H9 (cell line): ENCODE data around the gene NNT. TPM values are rescaled to one million over a fixed set of nuclear protein-coding genes. Genes with fewer than 3 reads are reported as not detected.

Experiments used
- DNase-seq: peaks from one replicate; pipeline ENCODE4 v3.0.0-alpha.2; 2017
- H2AFZ ChIP-seq: one replicate; pipeline ENCODE4 v1.6.1; 2013; ENCODE audit warnings: mild to moderate bottlenecking, low read length, control low read depth, moderate library complexity
- H2AK5ac ChIP-seq: 2 replicates; pipeline ENCODE4 v1.6.1; 2013; ENCODE audit warnings: low read length, control low read depth, mixed read lengths; ENCODE audit not compliant: insufficient read length
- H2BK120ac ChIP-seq: one replicate; pipeline ENCODE4 v1.6.1; 2013; ENCODE audit warnings: low read depth, mild to moderate bottlenecking, low read length, control low read depth, inconsistent platforms; ENCODE audit not compliant: poor library complexity, severe bottlenecking
- H2BK12ac ChIP-seq: 2 replicates; pipeline ENCODE4 v1.6.1; 2013; ENCODE audit warnings: low read length, control low read depth, mixed read lengths, low read depth; ENCODE audit not compliant: insufficient read length
- H2BK15ac ChIP-seq: 2 replicates; pipeline ENCODE4 v1.6.1; 2013; ENCODE audit warnings: low read depth, low read length, control low read depth
- H2BK20ac ChIP-seq: one replicate; pipeline ENCODE4 v1.6.1; 2013; ENCODE audit warnings: low read depth, mild to moderate bottlenecking, low read length, control low read depth, inconsistent platforms; ENCODE audit not compliant: poor library complexity, severe bottlenecking
- H2BK5ac ChIP-seq: 2 replicates; pipeline ENCODE4 v1.6.1; 2013; ENCODE audit warnings: low read length, control low read depth, mixed read lengths; ENCODE audit not compliant: insufficient read length
- H3K14ac ChIP-seq: 2 replicates; pipeline ENCODE4 v1.6.1; 2013; ENCODE audit warnings: low read length, control low read depth; ENCODE audit not compliant: insufficient read depth
- H3K18ac ChIP-seq: 2 replicates; pipeline ENCODE4 v1.6.1; 2013; ENCODE audit warnings: low read depth, mild to moderate bottlenecking, mixed read lengths, low read length, control low read depth; ENCODE audit not compliant: insufficient read length
- H3K23ac ChIP-seq: 2 replicates; pipeline ENCODE4 v1.6.1; 2013; ENCODE audit warnings: low read length, control low read depth, mixed read lengths, low read depth; ENCODE audit not compliant: insufficient read length
- H3K23me2 ChIP-seq: 2 replicates; pipeline ENCODE4 v1.6.1; 2013; ENCODE audit warnings: low read depth, mild to moderate bottlenecking, mixed read lengths, low read length, control low read depth; ENCODE audit not compliant: insufficient read length, poor library complexity, severe bottlenecking
- H3K27ac ChIP-seq: 2 replicates; pipeline ENCODE4 v1.5.1; 2013; ENCODE audit warnings: low read length, control low read depth, mixed read lengths, low read depth; ENCODE audit not compliant: insufficient read length
- H3K27me3 ChIP-seq: 2 replicates; pipeline ENCODE4 v1.6.1; 2013; ENCODE audit warnings: low read length, control low read depth, inconsistent platforms; ENCODE audit not compliant: insufficient read depth
- H3K4ac ChIP-seq: 2 replicates; pipeline ENCODE4 v1.6.1; 2013; ENCODE audit warnings: low read depth, mild to moderate bottlenecking, control low read depth, inconsistent platforms, low read length, moderate library complexity
- H3K4me1 ChIP-seq: 2 replicates; pipeline ENCODE4 v1.6.1; 2013; ENCODE audit warnings: low read length, control low read depth, inconsistent platforms; ENCODE audit not compliant: insufficient read depth
- H3K4me2 ChIP-seq: 2 replicates; pipeline ENCODE4 v1.6.1; 2013; ENCODE audit warnings: low read length, control low read depth, mixed read lengths; ENCODE audit not compliant: insufficient read length, insufficient read depth
- H3K56ac ChIP-seq: 2 replicates; pipeline ENCODE4 v1.6.1; 2013; ENCODE audit warnings: low read depth, mild to moderate bottlenecking, mixed read lengths, low read length, control low read depth; ENCODE audit not compliant: insufficient read length
- H3K79me1 ChIP-seq: 2 replicates; pipeline ENCODE4 v1.6.1; 2013; ENCODE audit warnings: low read depth, mild to moderate bottlenecking, moderate library complexity, low read length, control low read depth, inconsistent platforms; ENCODE audit not compliant: insufficient read depth, poor library complexity, severe bottlenecking
- H3K79me2 ChIP-seq: 2 replicates; pipeline ENCODE4 v1.6.1; 2013; ENCODE audit warnings: low read length, control low read depth, inconsistent platforms; ENCODE audit not compliant: insufficient read depth
- H3K9ac ChIP-seq: 2 replicates; pipeline ENCODE4 v1.6.1; 2013; ENCODE audit warnings: low read length, control low read depth, mixed read lengths; ENCODE audit not compliant: insufficient read length; ENCODE audit errors: extremely low read depth
- H3K9me3 ChIP-seq: one replicate; pipeline ENCODE4 v1.6.1; 2013; ENCODE audit warnings: low read depth, low read length, inconsistent platforms; ENCODE audit not compliant: control insufficient read depth
- H3T11ph ChIP-seq: one replicate; pipeline ENCODE4 v1.6.1; 2013; ENCODE audit warnings: mild to moderate bottlenecking, low read length, control low read depth, inconsistent platforms
- H4K20me1 ChIP-seq: one replicate; pipeline ENCODE4 v1.6.1; 2013; ENCODE audit not compliant: control insufficient read depth, insufficient read length, insufficient read depth
- H4K5ac ChIP-seq: 2 replicates; pipeline ENCODE4 v1.6.1; 2013; ENCODE audit warnings: low read depth, mild to moderate bottlenecking, mixed read lengths, low read length, control low read depth; ENCODE audit not compliant: insufficient read length
- H4K8ac ChIP-seq: replicated peaks from 2 replicates; pipeline ENCODE4 v1.6.1; 2013; ENCODE audit warnings: low read length, control low read depth, mixed read lengths, low read depth; ENCODE audit not compliant: insufficient read length
- H4K91ac ChIP-seq: 2 replicates; pipeline ENCODE4 v1.6.1; 2013; ENCODE audit warnings: low read depth, mild to moderate bottlenecking, moderate library complexity, mixed read lengths, low read length, control low read depth; ENCODE audit not compliant: insufficient read length
- H3K27ac Mint-ChIP-seq, 3 experiments: 2 replicates in 2 of 3; 3 replicates in 1 of 3; pipeline ENCODE4 v1.8.0; 2020 to 2021; ENCODE audit warnings: mixed read lengths in 3 of 3, mild to moderate bottlenecking in 1 of 3, moderate library complexity in 1 of 3
- H3K27me3 Mint-ChIP-seq: 2 replicates; pipeline ENCODE4 v1.8.0; 2021; ENCODE audit warnings: low read depth, mild to moderate bottlenecking, moderate library complexity, mixed read lengths
- H3K36me3 Mint-ChIP-seq, 3 experiments: 2 replicates in 2 of 3; 3 replicates in 1 of 3; pipeline ENCODE4 v1.8.0; 2020 to 2021; ENCODE audit warnings: low read depth in 3 of 3, mixed read lengths in 3 of 3; ENCODE audit not compliant: insufficient read depth in 1 of 3
- H3K4me1 Mint-ChIP-seq, 2 experiments: 2 replicates each; pipeline ENCODE4 v1.8.0; 2020; ENCODE audit warnings: mixed read lengths in 2 of 2
- H3K4me3 Mint-ChIP-seq, 2 experiments: 2 replicates in 1 of 2; 3 replicates in 1 of 2; pipeline ENCODE4 v1.8.0; 2020 to 2021; ENCODE audit warnings: mild to moderate bottlenecking in 2 of 2, mixed read lengths in 2 of 2, moderate library complexity in 1 of 2
- H3K9me3 Mint-ChIP-seq, 2 experiments: 2 replicates in 1 of 2; 3 replicates in 1 of 2; pipeline ENCODE4 v1.8.0; 2020; ENCODE audit warnings: mild to moderate bottlenecking in 2 of 2, mixed read lengths in 2 of 2, moderate library complexity in 1 of 2
- WGBS: extraction: QIAGEN DNeasy Blood & Tissue Kit; methylation state at CpG from one replicate; pipeline ENCODE4 v1.1.7; 2013; ENCODE audit warnings: missing lambda C conversion rate, low lambda C conversion rate, mixed read lengths; ENCODE audit not compliant: insufficient read length; ENCODE audit errors: extremely low coverage; 5-methylcytosine and 5-hydroxymethylcytosine counted together
- total RNA-seq: library from RNA; stranded (reverse); gene quantifications from 2 replicates; pipeline ENCODE4 v1.2.1, GENCODE V29; 2021
- TF ChIP-seq, protein P1 (sequence below): fragments of 200-600 bp; sonication (generic); conservative IDR thresholded peaks from 3 replicates; pipeline ENCODE4 v1.8.0; 2021; ENCODE audit warnings: antibody characterized with exemption, mild to moderate bottlenecking

Gene NNT
- total RNA-seq, 1 experiment from 2014 or later: 27.6 TPM

- Histone ChIP-seq H3K9ac (no peak overlapping the region), H3K23ac (no peak overlapping the region), H3K79me1 (no peaks in the 10 kb centered on the region), H2BK5ac (no peak overlapping the region), H3K4ac (no peak overlapping the region), H2AK5ac (no peak overlapping the region), H2BK12ac (no peak overlapping the region), H4K5ac (no peak overlapping the region), H4K91ac (no peak overlapping the region), H3T11ph (no peak overlapping the region), H3K18ac (no peak overlapping the region), H4K8ac (no peak overlapping the region), H3K4me2 (no peak overlapping the region), H3K27ac (no peak overlapping the region), H3K14ac (no peak overlapping the region), H3K23me2 (no peaks in the 10 kb centered on the region), H3K79me2 (no peaks in the 10 kb centered on the region), H4K20me1 (no peaks in the 10 kb centered on the region), H3K27me3 (no peaks in the 10 kb centered on the region), H2BK15ac (no peak overlapping the region), H3K4me1 (no peaks in the 10 kb centered on the region), H2BK20ac (no peak overlapping the region), H3K9me3 (no peaks in the 10 kb centered on the region), H3K56ac (no peak overlapping the region), H2BK120ac (no peak overlapping the region), H2AFZ (no peak overlapping the region)
- TF ChIP-seq, protein P1, sequence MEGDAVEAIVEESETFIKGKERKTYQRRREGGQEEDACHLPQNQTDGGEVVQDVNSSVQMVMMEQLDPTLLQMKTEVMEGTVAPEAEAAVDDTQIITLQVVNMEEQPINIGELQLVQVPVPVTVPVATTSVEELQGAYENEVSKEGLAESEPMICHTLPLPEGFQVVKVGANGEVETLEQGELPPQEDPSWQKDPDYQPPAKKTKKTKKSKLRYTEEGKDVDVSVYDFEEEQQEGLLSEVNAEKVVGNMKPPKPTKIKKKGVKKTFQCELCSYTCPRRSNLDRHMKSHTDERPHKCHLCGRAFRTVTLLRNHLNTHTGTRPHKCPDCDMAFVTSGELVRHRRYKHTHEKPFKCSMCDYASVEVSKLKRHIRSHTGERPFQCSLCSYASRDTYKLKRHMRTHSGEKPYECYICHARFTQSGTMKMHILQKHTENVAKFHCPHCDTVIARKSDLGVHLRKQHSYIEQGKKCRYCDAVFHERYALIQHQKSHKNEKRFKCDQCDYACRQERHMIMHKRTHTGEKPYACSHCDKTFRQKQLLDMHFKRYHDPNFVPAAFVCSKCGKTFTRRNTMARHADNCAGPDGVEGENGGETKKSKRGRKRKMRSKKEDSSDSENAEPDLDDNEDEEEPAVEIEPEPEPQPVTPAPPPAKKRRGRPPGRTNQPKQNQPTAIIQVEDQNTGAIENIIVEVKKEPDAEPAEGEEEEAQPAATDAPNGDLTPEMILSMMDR: no peak
- Mint-ChIP-seq H3K36me3 (peaks cover 0 to 13% (median 0%) of the 10 kb centered on the region in 3 experiments; a peak in 3 of 7 replicates), H3K9me3 (no peaks in the 10 kb centered on the region), H3K27me3 (no peaks in the 10 kb centered on the region), H3K4me1 (no peaks in the 10 kb centered on the region), H3K27ac (peak overlapping the region in 1 of 3 experiments; percentile 76; a peak in 1 of 7 replicates), H3K4me3 (no peak overlapping the region)
- no peak for DNase-seq
- no CpG with 5 or more reads among the region's 2 CpGs for WGBS
These were observed 46.3 kb downstream of the NNT start for GRCh38 chr5:43649256-43649655.
